ENCODE measurements around the gene ZGRF1. TPM values are rescaled to one million over a fixed set of nuclear protein-coding genes. Genes with fewer than 3 reads are reported as not detected.

ZGRF1 gene
- total and polyA plus RNA-seq, 9 donors, result 1.5 to 6.1 (median 4.5) TPM

DNA sequence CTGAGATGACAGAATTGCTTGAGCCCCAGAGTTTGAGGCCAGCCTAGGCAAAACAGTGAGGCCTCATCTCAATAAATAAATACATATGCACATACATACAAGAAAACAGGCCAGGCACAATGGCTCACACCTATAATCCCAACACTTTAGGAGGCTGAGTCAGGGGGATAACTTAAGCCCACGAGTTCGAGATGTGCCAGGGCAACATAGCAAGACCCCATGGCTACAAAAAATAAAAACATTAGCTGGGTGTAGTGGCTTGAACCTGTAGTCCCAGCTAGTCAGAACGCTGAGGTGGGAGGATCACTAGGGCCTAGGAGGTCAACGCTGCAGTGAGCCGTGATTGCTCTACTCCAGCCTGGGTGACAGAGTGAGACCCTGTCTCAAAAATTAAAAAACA is 69.2 kb downstream of the ZGRF1 start:
- 96% methylated on average over 5 of the region's 5 CpGs for WGBS, 3 donors
- TF ChIP-seq, protein P1, sequence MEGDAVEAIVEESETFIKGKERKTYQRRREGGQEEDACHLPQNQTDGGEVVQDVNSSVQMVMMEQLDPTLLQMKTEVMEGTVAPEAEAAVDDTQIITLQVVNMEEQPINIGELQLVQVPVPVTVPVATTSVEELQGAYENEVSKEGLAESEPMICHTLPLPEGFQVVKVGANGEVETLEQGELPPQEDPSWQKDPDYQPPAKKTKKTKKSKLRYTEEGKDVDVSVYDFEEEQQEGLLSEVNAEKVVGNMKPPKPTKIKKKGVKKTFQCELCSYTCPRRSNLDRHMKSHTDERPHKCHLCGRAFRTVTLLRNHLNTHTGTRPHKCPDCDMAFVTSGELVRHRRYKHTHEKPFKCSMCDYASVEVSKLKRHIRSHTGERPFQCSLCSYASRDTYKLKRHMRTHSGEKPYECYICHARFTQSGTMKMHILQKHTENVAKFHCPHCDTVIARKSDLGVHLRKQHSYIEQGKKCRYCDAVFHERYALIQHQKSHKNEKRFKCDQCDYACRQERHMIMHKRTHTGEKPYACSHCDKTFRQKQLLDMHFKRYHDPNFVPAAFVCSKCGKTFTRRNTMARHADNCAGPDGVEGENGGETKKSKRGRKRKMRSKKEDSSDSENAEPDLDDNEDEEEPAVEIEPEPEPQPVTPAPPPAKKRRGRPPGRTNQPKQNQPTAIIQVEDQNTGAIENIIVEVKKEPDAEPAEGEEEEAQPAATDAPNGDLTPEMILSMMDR (IDR thresholded peaks at IDR 0.05), result no peak
- TF ChIP-seq EP300 (IDR thresholded peaks at IDR 0.05) (no peak), POLR2A (IDR thresholded peaks at IDR 0.05) (no peak)
- Histone ChIP-seq H3K4me3 (no peak overlapping the region), H3K9me3 (no peaks in the 10 kb centered on the region), H3K27me3 (no peaks in the 10 kb centered on the region), H3K36me3 (no peaks in the 10 kb centered on the region), H3K4me1 (ENCODE audit: insufficient read depth) (no peaks in the 10 kb centered on the region), H3K27ac (no peak overlapping the region)
- intact Hi-C loops (cut with DNase I), result no loop called here
- DNase-seq, result no peak

DNA sequence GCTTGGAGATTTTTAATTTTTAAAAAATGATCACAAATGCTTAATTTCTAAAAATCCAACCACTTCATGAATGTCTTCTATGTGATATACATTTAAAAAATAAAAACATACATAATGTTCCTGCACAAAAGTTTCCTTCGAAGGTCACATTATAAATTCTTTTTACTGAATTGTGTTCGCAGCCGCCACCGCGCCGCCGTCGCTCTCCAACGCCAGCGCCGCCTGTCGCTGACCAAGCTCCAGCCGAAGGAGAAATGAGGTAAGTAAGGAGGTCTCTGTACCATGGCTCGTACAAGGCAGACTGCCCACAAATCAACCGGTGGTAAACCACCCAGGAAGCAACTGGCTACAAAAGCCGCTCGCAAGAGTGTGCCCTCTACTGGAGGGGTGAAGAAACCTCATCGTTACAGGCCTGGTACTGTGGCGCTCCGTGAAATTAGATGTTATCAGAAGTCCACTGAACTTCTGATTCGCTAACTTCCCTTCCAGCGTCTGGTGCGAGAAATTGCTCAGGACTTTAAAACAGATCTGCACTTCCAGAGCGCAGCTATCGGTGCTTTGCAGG is 71.9 kb downstream of the ZGRF1 start:
- H3K36me3 ChIP-seq, result no peaks in the 10 kb centered on the region
- WGBS, 3 donors, result 96 to 98% (median 97%) methylated on average over 25 of the region's 25 CpGs
- intact Hi-C loops (cut with DNase I), result no loop called here
- no peak overlapping the region for H3K4me3 ChIP-seq
- no peak overlapping the region for H3K27ac ChIP-seq
- H3K9me3 ChIP-seq, result no peaks in the 10 kb centered on the region
- TF ChIP-seq POLR2A (IDR thresholded peaks at IDR 0.05) (no peak), EP300 (IDR thresholded peaks at IDR 0.05) (no peak)
- TF ChIP-seq, protein P1 (IDR thresholded peaks at IDR 0.05), result no peak
- no peak for DNase-seq
- H3K27me3 ChIP-seq, result no peaks in the 10 kb centered on the region
- H3K4me1 ChIP-seq (ENCODE audit: insufficient read depth), result no peaks in the 10 kb centered on the region

DNA sequence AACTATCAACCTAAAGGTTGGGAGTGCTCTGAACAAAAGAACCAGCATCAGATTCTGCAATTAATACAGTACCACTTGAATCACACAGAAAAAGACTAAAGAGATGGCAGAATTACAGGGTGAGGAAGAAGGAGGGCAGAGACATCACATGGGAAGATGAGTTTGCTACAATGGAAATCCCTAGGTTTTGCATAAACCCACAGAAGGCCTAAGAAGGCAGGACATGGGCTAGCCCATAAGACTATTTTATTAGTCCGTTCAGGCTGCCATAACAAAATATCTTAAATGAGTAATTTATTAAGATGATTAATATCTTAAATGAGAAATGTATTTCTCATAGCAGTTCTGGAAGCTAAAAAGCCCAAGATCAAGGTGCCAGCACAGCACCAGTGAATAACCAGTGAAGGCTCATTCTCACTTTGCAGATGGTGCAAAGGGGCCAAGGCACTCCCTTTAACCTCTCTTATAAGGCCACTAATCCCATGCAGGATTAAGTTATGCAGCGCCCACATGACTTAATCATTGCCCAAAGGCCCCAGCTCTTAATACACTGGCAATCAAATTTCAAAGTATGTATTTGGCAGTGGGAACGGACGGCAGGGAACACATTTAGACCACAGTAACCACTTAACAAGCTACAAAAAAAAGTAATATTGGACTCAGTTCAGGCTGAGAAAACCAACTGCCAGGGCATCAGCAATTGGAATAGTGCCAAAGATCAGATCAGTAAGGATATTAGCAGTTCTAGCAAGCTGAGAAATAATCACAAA is 73.1 kb downstream of the ZGRF1 start:
- peaks cover 0 to 2% of the 10 kb centered on the region in 2 donors for H3K9me3 ChIP-seq
- no peak overlapping the region for H3K4me3 ChIP-seq
- TF ChIP-seq, protein P1 (IDR thresholded peaks at IDR 0.05), result no peak
- no peak overlapping the region for H3K27ac ChIP-seq
- H3K36me3 ChIP-seq, result no peaks in the 10 kb centered on the region
- no peaks in the 10 kb centered on the region for H3K4me1 ChIP-seq (ENCODE audit: insufficient read depth)
- no peaks in the 10 kb centered on the region for H3K27me3 ChIP-seq
- no peak for DNase-seq
- intact Hi-C loops (cut with DNase I), result no loop called here
- whole genome bisulfite sequencing, 3 donors, result 94 to 95% (median 95%) methylated on average over 4 of the region's 4 CpGs

DNA sequence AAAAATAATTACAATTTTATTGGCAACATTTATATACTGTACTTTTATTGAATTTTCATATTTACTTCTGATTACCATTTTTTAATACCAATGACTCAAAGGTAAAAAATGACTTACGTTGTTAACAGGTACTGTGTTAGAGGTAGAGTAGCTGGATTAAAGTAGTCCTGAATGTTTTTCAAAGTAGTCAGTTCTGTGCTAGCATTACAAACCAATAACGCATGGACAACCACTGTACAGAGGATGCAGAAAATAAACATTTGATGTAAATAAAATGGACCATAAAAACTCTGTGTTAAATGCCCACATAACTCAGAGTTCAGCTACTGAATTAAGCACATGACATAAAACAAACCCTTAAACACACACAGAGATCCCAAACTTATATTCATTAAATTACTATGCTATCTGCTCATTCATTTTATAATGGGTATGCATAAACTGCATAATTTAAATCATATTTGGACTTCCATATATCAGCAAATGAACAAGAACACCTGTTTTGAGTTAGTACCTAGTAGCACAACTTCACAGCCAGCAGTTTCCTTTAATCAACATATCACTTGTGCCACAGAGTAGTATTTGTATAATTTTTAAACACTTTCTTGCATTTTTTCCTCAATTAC is 74.3 kb downstream of the ZGRF1 start:
- no peak for TF ChIP-seq POLR2A (IDR thresholded peaks at IDR 0.05)
- TF ChIP-seq EP300 (IDR thresholded peaks at IDR 0.05), result no peak
- TF ChIP-seq, protein P1 (IDR thresholded peaks at IDR 0.05), result no peak
- 93 to 96% (median 93%) methylated on average over 2 of the region's 2 CpGs for WGBS, 3 donors
- DNase-seq, result no peak
- Histone ChIP-seq H3K4me3 (no peak overlapping the region), H3K27me3 (no peaks in the 10 kb centered on the region), H3K27ac (no peak overlapping the region), H3K9me3 (peaks cover 0 to 2% of the 10 kb centered on the region in 2 donors), H3K36me3 (no peaks in the 10 kb centered on the region), H3K4me1 (ENCODE audit: insufficient read depth) (no peaks in the 10 kb centered on the region)
- intact Hi-C loops (cut with DNase I), result no loop called here
